HG03442 (cell line): ENCODE data around the gene PCDHB14.
"Not testable (repeated sequence)": the region's sequence is repeated elsewhere in the genome, so short reads cannot be mapped to it uniquely, and the experiment has no call there.

Experiments used
- ATAC-seq: cut with Tn5 transposase; IDR thresholded peaks from one replicate; pipeline ENCODE4 v1.9.1; 2021; ENCODE audit warnings: mild to moderate bottlenecking, moderate library complexity; ENCODE audit not compliant: unreplicated experiment

The PCDHB14 gene

DNA sequence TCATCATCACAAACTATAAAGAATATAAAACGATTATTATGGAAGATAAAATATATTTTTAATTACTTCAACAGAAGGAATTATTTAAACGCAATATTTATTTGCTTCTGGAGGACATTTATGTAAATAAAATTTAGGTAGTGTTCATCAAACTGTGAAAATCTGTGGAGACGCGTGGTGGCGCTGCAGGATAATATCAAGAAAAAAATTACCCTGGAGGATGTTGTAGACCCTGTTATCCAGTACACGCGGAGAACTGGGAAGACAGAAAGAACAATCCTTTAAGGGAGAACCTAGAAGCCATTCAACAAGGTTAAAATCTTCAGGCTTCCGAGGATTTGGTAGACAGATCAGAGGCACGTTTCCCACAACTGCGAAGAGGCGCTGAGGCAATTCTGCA, 14.7 kb upstream of the PCDHB14 start, which contains the start of gene PCDHB12:
PCDHB12 (plus strand) TSS at position 242 of the 400 bp plus-strand sequence. CDS start 189 bp downstream, outside the sequence.
- ATAC-seq: no peak

- ATAC-seq: not testable (repeated sequence)
These were observed 12.9 kb upstream of the PCDHB14 start for GRCh38 chr5:141210281-141210680.

DNA sequence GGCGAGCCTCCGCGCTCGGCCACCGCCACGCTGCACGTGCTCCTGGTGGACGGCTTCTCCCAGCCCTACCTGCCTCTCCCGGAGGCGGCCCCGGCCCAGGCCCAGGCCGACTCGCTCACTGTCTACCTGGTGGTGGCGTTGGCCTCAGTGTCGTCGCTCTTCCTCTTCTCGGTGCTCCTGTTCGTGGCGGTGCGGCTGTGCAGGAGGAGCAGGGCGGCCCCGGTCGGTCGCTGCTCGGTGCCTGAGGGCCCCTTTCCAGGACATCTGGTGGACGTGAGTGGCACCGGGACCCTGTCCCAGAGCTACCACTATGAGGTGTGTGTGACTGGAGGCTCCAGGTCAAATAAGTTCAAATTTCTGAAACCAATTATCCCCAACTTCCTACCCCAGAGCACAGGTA, 12.3 kb upstream of the PCDHB14 start:
- not testable (repeated sequence) for ATAC-seq

- not testable (repeated sequence) for ATAC-seq
These were observed 9.3 kb upstream of the PCDHB14 start, which contains the start of gene PCDHB13 for GRCh38 chr5:141213656-141214339. TSS of gene PCDHB13 (plus strand) at chr5:141213919. CDS start at chr5:141214124, 205 bp downstream.

DNA sequence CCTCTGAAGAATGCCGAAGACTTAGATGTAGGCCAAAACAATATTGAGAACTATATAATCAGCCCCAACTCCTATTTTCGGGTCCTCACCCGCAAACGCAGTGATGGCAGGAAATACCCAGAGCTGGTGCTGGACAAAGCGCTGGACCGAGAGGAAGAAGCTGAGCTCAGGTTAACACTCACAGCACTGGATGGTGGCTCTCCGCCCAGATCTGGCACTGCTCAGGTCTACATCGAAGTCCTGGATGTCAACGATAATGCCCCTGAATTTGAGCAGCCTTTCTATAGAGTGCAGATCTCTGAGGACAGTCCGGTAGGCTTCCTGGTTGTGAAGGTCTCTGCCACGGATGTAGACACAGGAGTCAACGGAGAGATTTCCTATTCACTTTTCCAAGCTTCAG, 8.6 kb upstream of the PCDHB14 start:
- not testable (repeated sequence) for ATAC-seq

DNA sequence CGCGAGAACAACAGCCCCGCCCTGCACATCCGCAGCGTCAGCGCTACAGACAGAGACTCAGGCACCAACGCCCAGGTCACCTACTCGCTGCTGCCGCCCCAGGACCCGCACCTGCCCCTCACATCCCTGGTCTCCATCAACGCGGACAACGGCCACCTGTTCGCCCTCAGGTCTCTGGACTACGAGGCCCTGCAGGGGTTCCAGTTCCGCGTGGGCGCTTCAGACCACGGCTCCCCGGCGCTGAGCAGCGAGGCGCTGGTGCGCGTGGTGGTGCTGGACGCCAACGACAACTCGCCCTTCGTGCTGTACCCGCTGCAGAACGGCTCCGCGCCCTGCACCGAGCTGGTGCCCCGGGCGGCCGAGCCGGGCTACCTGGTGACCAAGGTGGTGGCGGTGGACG, 7.6 kb upstream of the PCDHB14 start:
- not testable (repeated sequence) for ATAC-seq

DNA sequence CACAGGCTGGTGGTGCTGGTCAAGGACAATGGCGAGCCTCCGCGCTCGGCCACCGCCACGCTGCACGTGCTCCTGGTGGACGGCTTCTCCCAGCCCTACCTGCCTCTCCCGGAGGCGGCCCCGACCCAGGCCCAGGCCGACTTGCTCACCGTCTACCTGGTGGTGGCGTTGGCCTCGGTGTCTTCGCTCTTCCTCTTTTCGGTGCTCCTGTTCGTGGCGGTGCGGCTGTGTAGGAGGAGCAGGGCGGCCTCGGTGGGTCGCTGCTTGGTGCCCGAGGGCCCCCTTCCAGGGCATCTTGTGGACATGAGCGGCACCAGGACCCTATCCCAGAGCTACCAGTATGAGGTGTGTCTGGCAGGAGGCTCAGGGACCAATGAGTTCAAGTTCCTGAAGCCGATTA, 7.1 kb upstream of the PCDHB14 start:
- ATAC-seq: not testable (repeated sequence)

DNA sequence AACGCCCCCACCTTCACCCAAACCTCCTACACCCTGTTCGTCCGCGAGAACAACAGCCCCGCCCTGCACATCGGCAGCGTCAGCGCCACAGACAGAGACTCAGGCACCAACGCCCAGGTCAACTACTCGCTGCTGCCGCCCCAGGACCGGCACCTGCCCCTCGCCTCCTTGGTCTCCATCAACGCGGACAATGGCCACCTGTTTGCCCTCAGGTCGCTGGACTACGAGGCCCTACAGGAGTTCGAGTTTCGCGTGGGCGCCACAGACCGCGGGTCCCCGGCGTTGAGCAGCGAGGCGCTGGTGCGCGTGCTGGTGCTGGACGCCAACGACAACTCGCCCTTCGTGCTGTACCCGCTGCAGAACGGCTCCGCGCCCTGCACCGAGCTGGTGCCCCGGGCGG, 1.7 kb downstream of the PCDHB14 start:
- ATAC-seq: not testable (repeated sequence)

DNA sequence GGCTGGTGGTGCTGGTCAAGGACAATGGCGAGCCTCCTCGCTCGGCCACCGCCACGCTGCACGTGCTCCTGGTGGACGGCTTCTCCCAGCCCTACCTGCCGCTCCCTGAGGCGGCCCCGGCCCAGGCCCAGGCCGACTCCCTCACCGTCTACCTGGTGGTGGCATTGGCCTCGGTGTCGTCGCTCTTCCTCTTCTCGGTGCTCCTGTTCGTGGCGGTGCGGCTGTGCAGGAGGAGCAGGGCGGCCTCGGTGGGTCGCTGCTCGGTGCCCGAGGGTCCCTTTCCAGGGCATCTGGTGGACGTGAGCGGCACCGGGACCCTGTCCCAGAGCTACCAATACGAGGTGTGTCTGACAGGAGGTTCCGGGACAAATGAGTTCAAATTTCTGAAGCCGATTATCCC, 2.3 kb downstream of the PCDHB14 start:
- not testable (repeated sequence) for ATAC-seq

DNA sequence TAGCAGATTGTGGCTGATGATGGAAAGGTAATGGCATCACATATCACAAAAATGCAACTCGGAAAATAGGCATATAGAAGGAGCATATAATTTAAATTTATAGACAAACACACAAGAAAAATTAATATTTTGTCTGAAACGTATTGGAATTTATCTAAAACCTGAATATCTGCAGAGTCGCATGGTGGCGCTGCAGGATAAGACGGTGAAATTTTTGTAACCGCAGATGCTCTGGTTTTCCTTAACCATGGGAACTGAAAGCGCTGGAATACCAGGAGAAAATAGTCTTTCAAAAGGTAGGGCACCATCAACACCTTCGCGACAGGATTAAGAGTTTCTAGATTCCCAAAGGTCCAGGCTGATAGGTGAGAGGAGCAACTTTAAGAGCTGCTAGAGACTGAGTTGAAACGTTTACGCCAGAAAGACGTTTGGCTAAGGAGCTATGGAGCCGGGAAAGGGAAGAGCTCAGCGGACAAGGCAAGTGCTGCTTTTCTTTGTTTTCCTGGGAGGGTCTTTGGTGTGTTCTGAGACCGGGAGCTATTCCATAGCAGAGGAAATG, 11.0 kb downstream of the PCDHB14 start:
- no peak for ATAC-seq

DNA sequence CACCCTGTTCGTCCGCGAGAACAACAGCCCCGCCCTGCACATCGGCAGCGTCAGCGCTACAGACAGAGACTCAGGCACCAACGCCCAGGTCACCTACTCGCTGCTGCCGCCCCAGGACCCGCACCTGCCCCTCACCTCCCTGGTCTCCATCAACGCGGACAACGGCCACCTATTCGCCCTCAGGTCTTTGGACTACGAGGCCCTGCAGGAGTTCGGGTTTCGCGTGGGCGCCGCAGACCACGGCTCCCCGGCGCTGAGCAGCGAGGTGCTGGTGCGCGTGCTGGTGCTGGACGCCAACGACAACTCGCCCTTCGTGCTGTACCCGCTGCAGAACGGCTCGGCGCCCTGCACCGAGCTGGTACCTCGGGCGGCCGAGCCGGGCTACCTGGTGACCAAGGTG, 12.8 kb downstream of the PCDHB14 start:
- ATAC-seq: not testable (repeated sequence)

GRCh38 chr5:141236516-141237313, 13.6 kb downstream of the PCDHB14 start:
- ATAC-seq: no peak

- ATAC-seq: no peak
These were observed 18.4 kb downstream of the PCDHB14 start for GRCh38 chr5:141241496-141241895.

- no peak for ATAC-seq
These were observed 22.1 kb downstream of the PCDHB14 start, which contains the start of gene PCDHB15 for GRCh38 chr5:141245250-141245717. TSS of gene PCDHB15 (plus strand) at chr5:141245395. CDS start at chr5:141245579, 184 bp downstream.

- not testable (repeated sequence) for ATAC-seq
These were observed 23.8 kb downstream of the PCDHB14 start for GRCh38 chr5:141246971-141247370.

- not testable (repeated sequence) for ATAC-seq
These were observed 24.3 kb downstream of the PCDHB14 start for GRCh38 chr5:141247434-141247833.

- ATAC-seq: no peak
These were observed 27.4 kb downstream of the PCDHB14 start for GRCh38 chr5:141250576-141250975.

DNA sequence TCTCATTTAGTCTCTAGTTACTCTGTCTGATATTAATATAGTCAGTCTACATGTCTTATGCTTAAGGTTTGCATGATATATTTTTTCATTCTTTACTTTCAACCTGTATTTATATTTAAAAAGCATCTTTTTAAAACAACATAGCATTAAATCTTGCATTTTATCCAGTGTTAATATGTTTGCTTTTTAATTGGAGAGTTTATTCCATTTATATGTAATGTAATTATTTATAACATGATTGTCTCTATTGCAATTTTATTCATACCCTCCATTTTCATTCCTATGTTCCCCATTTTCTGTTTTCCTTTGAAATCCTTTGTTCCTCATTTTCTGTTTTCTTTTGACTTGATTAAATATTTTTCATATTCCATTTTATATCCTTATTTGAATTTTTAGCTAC, 35.3 kb downstream of the PCDHB14 start:
- no peak for ATAC-seq

DNA sequence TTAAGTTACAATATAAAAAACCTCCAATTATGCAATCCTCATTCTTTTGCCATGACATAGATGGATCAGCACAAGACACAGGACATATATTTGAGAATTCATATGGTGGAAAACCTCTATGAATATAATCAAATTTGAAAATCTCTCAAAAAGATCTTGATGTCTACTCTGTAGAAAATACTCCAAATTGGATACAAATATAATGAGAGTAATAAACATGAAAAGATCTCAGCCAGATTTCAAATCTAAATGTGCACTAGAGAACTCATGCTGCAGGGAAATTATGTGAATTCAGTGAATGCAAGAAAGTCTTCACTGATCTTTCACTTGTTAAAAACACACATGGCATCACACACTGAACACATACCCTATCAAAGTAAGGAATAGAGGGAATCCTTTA, 35.8 kb downstream of the PCDHB14 start:
- ATAC-seq: no peak

DNA sequence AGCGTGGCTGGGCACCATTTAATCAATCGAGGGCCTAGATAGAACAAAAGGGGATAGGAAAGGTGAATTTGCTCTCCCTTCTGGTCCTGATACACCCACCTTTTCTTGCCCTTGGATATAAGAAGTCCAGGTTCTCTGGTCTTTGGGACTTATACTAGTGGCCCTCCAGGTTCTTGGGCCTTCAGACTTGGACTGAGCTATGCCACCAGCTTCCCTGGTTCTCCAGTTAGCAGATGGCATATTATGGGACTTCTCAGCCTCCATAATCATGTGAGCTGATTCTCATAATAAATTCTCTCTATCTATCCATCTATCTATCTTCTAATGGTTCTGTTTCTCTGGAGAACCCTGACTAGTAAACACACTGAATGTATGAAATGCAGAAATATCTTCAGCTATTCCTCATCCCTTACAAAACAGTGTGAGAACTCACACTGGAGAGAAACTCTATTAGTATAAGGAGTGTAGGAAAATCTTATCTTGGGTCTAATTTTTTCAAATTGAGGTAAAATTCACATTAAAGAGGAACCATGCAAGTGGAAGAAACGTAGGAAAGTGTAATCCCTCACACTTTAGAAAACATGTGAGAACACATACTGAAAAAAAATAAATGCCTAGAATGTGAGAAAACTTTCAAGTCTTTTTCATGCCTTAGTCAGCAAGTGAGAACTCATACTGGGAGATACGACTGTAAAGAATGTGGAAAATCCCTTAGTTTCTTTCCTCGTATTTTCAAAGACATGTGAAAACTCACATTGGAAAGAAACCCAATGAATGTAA, 37.5 kb downstream of the PCDHB14 start:
- no peak for ATAC-seq

- ATAC-seq: no peak
These were observed 38.0 kb downstream of the PCDHB14 start for GRCh38 chr5:141261238-141261546.
